Smooth muscle cell (in vitro differentiated cells): ENCODE results near the gene MYLK3. TPM values are rescaled to one million over a fixed set of nuclear protein-coding genes. Genes with fewer than 3 reads are reported as not detected.

Experiments
- DNase-seq: peaks from one replicate; lab custom pipeline; 2025; ENCODE audit not compliant: unreplicated experiment; lab: John Stamatoyannopoulos, UW
- H2AFZ ChIP-seq: fragments of 200-600 bp; sonication (generic); 2 replicates; pipeline ENCODE4 v1.6.0; 2016; ENCODE audit warnings: antibody characterized with exemption, low read depth, mild to moderate bottlenecking
- H3F3A ChIP-seq: fragments of 200-600 bp; sonication (generic); 2 replicates; pipeline ENCODE4 v1.6.0; 2017; ENCODE audit warnings: antibody characterized with exemption, low read depth
- H3K27ac ChIP-seq: fragments of 200-600 bp; sonication (generic); 2 replicates; pipeline ENCODE4 v1.5.1; 2016; ENCODE audit warnings: low read depth, mild to moderate bottlenecking
- H3K27me3 ChIP-seq: fragments of 200-600 bp; sonication (generic); 2 replicates; pipeline ENCODE4 v1.6.1; 2016; ENCODE audit warnings: low read depth, mild to moderate bottlenecking
- H3K36me3 ChIP-seq: fragments of 200-600 bp; sonication (generic); 2 replicates; pipeline ENCODE4 v1.5.1; 2016; ENCODE audit warnings: low read depth
- H3K4me1 ChIP-seq: fragments of 200-600 bp; sonication (generic); 2 replicates; pipeline ENCODE4 v1.5.1; 2016; ENCODE audit warnings: low read depth
- H3K4me2 ChIP-seq: fragments of 200-600 bp; sonication (generic); 2 replicates; pipeline ENCODE4 v1.6.0; 2016; ENCODE audit warnings: mild to moderate bottlenecking
- H3K4me3 ChIP-seq: fragments of 200-600 bp; sonication (generic); 2 replicates; pipeline ENCODE4 v1.5.1; 2016; ENCODE audit warnings: mild to moderate bottlenecking
- H3K79me2 ChIP-seq: fragments of 200-600 bp; sonication (generic); 2 replicates; pipeline ENCODE4 v1.6.0; 2016; ENCODE audit warnings: low read depth, mild to moderate bottlenecking
- H3K9ac ChIP-seq: fragments of 200-600 bp; sonication (generic); 2 replicates; pipeline ENCODE4 v1.6.0; 2016; ENCODE audit warnings: low read depth
- H3K9me3 ChIP-seq: fragments of 200-600 bp; sonication (generic); replicated peaks from 2 replicates; pipeline ENCODE4 v1.5.1; 2016; ENCODE audit warnings: low read depth
- H4K20me1 ChIP-seq: fragments of 200-600 bp; sonication (generic); 2 replicates; pipeline ENCODE4 v1.6.0; 2016; ENCODE audit warnings: low read depth
- WGBS: methylation state at CpG from one replicate; pipeline ENCODE4 v1.1.7; 2016; ENCODE audit warnings: low lambda C conversion rate; 5-methylcytosine and 5-hydroxymethylcytosine counted together
- polyA plus RNA-seq: library from polyadenylated mRNA; unstranded; fragments of >200 nt; fragmentation: Nextera tagmentation; extraction: Ambion mirVana; gene quantifications from 2 replicates; pipeline ENCODE4 v1.2.1, GENCODE V29; 2016
- total RNA-seq: library from RNA; depleted of rRNA; stranded (reverse); fragments of >200 nt; gene quantifications from 2 replicates; pipeline ENCODE4 v1.2.3, GENCODE V29; 2014
- TF ChIP-seq, protein P1 (sequence below): fragments of 200-600 bp; sonication (generic); IDR thresholded peaks from 2 replicates; pipeline ENCODE4 v1.5.1; 2017; ENCODE audit warnings: borderline replicate concordance, mild to moderate bottlenecking, antibody characterized with exemption; ENCODE audit not compliant: insufficient read depth, poor library complexity, severe bottlenecking

The MYLK3 gene
- total and polyA plus RNA-seq, 2 experiments from 2014 or later = 0.22 to 0.33 TPM

GRCh38 chr16:46702030-46702429, 46.1 kb downstream of the MYLK3 start:
- Histone ChIP-seq H3K36me3 (no peaks in the 10 kb centered on the region), H3K9me3 (no peaks in the 10 kb centered on the region), H3K79me2 (no peaks in the 10 kb centered on the region), H3K27me3 (no peaks in the 10 kb centered on the region), H3F3A (no peaks in the 10 kb centered on the region), H4K20me1 (no peaks in the 10 kb centered on the region), H3K4me2 (no peak overlapping the region), H3K27ac (no peak overlapping the region), H3K9ac (no peak overlapping the region), H2AFZ (no peak overlapping the region), H3K4me3 (no peak overlapping the region), H3K4me1 (no peaks in the 10 kb centered on the region)
- WGBS = 94% methylated on average over 2 of the region's 2 CpGs
- TF ChIP-seq, protein P1, sequence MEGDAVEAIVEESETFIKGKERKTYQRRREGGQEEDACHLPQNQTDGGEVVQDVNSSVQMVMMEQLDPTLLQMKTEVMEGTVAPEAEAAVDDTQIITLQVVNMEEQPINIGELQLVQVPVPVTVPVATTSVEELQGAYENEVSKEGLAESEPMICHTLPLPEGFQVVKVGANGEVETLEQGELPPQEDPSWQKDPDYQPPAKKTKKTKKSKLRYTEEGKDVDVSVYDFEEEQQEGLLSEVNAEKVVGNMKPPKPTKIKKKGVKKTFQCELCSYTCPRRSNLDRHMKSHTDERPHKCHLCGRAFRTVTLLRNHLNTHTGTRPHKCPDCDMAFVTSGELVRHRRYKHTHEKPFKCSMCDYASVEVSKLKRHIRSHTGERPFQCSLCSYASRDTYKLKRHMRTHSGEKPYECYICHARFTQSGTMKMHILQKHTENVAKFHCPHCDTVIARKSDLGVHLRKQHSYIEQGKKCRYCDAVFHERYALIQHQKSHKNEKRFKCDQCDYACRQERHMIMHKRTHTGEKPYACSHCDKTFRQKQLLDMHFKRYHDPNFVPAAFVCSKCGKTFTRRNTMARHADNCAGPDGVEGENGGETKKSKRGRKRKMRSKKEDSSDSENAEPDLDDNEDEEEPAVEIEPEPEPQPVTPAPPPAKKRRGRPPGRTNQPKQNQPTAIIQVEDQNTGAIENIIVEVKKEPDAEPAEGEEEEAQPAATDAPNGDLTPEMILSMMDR = no peak
- no peak for DNase-seq

GRCh38 chr16:46701615-46702014, 46.5 kb downstream of the MYLK3 start:
- Histone ChIP-seq H3K27me3 (no peaks in the 10 kb centered on the region), H3F3A (no peaks in the 10 kb centered on the region), H3K27ac (no peak overlapping the region), H3K9ac (no peak overlapping the region), H3K4me3 (no peak overlapping the region), H3K79me2 (no peaks in the 10 kb centered on the region), H2AFZ (no peak overlapping the region), H3K4me2 (no peak overlapping the region), H3K9me3 (no peaks in the 10 kb centered on the region), H3K36me3 (no peaks in the 10 kb centered on the region), H4K20me1 (no peaks in the 10 kb centered on the region), H3K4me1 (no peaks in the 10 kb centered on the region)
- 95% methylated on average over 4 of the region's 4 CpGs for WGBS
- no peak for DNase-seq
- TF ChIP-seq, protein P1 = no peak

- H2AFZ ChIP-seq = no peak overlapping the region
- 100% methylated on average over 3 of the region's 3 CpGs for WGBS
- no peaks in the 10 kb centered on the region for H3K79me2 ChIP-seq
- TF ChIP-seq, protein P1 = no peak
- no peaks in the 10 kb centered on the region for H3F3A ChIP-seq
- H3K4me3 ChIP-seq = no peak overlapping the region
- no peak overlapping the region for H3K27ac ChIP-seq
- no peak overlapping the region for H3K4me2 ChIP-seq
- no peak overlapping the region for H3K9ac ChIP-seq
- H3K4me1 ChIP-seq = no peaks in the 10 kb centered on the region
- H3K36me3 ChIP-seq = no peaks in the 10 kb centered on the region
- H3K27me3 ChIP-seq = no peaks in the 10 kb centered on the region
- no peaks in the 10 kb centered on the region for H3K9me3 ChIP-seq
- H4K20me1 ChIP-seq = no peaks in the 10 kb centered on the region
- no peak for DNase-seq
Observed at GRCh38 chr16:46700048-46700447, 48.1 kb downstream of the MYLK3 start.

GRCh38 chr16:46696957-46697356, 51.2 kb downstream of the MYLK3 start:
- Histone ChIP-seq H4K20me1 (no peaks in the 10 kb centered on the region), H3K36me3 (no peaks in the 10 kb centered on the region), H3F3A (no peaks in the 10 kb centered on the region), H3K27me3 (no peaks in the 10 kb centered on the region), H3K4me3 (no peak overlapping the region), H3K9me3 (no peaks in the 10 kb centered on the region), H3K4me1 (no peaks in the 10 kb centered on the region), H3K27ac (no peak overlapping the region), H3K9ac (no peak overlapping the region), H3K79me2 (peaks cover 13% of the 10 kb centered on the region), H3K4me2 (no peak overlapping the region), H2AFZ (no peak overlapping the region)
- TF ChIP-seq, protein P1 = no peak
- 94% methylated on average over 3 of the region's 3 CpGs for WGBS
- DNase-seq = no peak
